ENCODE results near the gene TNFSF4. TPM values are rescaled to one million over a fixed set of nuclear protein-coding genes. Genes with fewer than 3 reads are reported as not detected.

TNFSF4 gene
- polyA plus RNA-seq, 1 donor from 2014 or later = 1.0 TPM

GRCh38 chr1:173153503-173153902 is 53.6 kb downstream of the TNFSF4 start:
- no peak overlapping the region for H3K9ac ChIP-seq (ENCODE audit: low read length)
- no peak overlapping the region for H3K4me2 ChIP-seq (ENCODE audit: low read length)
- no peaks in the 10 kb centered on the region for H3K9me2 ChIP-seq (ENCODE audit: insufficient read depth, low read length)
- TF ChIP-seq RAD21 (conservative IDR thresholded peaks at IDR 0.05) (no peak), TAF1 (IDR thresholded peaks at IDR 0.05; ENCODE audit: low read depth) (no peak), EZH2 (IDR thresholded peaks at IDR 0.05; ENCODE audit: borderline replicate concordance, insufficient read depth, low read length, poor library complexity, severe bottlenecking) (no peak), REST (IDR thresholded peaks at IDR 0.05; ENCODE audit: borderline replicate concordance) (no peak), EP300 (conservative IDR thresholded peaks at IDR 0.05; ENCODE audit: poor library complexity, severe bottlenecking) (no peak), POLR2AphosphoS5 (IDR thresholded peaks at IDR 0.05) (no peak), SMC3 (conservative IDR thresholded peaks at IDR 0.05; ENCODE audit: poor library complexity) (no peak), CTCF (IDR thresholded peaks at IDR 0.05; ENCODE audit: poor library complexity, severe bottlenecking) (no peak), MXI1 (conservative IDR thresholded peaks at IDR 0.05; ENCODE audit: poor library complexity, severe bottlenecking) (no peak)
- H3K79me2 ChIP-seq (replicated peaks; ENCODE audit: insufficient read depth, low read length) = no peaks in the 10 kb centered on the region
- no peak overlapping the region for H3K4me3 ChIP-seq (ENCODE audit: low read length)
- no peak overlapping the region for H3K27ac ChIP-seq (ENCODE audit: low read length)
- H3K9me3 ChIP-seq (ENCODE audit: low read length) = no peaks in the 10 kb centered on the region
- no peak overlapping the region for H2AFZ ChIP-seq (ENCODE audit: low read depth, low read length)
- H4K20me1 ChIP-seq (ENCODE audit: insufficient read depth) = no peaks in the 10 kb centered on the region
- H3K36me3 ChIP-seq (ENCODE audit: insufficient read depth, low read length) = no peaks in the 10 kb centered on the region
- H3F3A ChIP-seq (ENCODE audit: insufficient read depth, low read length, poor library complexity, severe bottlenecking) = no peaks in the 10 kb centered on the region
- no peaks in the 10 kb centered on the region for H3K27me3 ChIP-seq (ENCODE audit: insufficient read depth, low read depth, low read length)

GRCh38 chr1:173152598-173152997 is 54.5 kb downstream of the TNFSF4 start:
- H4K20me1 ChIP-seq (ENCODE audit: insufficient read depth) = no peaks in the 10 kb centered on the region
- H3K9me2 ChIP-seq (ENCODE audit: insufficient read depth, low read length) = no peaks in the 10 kb centered on the region
- no peak overlapping the region for H2AFZ ChIP-seq (ENCODE audit: low read depth, low read length)
- H3K9ac ChIP-seq (ENCODE audit: low read length) = no peak overlapping the region
- no peak overlapping the region for H3K4me2 ChIP-seq (ENCODE audit: low read length)
- H3F3A ChIP-seq (ENCODE audit: insufficient read depth, low read length, poor library complexity, severe bottlenecking) = no peaks in the 10 kb centered on the region
- TF ChIP-seq EZH2 (IDR thresholded peaks at IDR 0.05; ENCODE audit: borderline replicate concordance, insufficient read depth, low read length, poor library complexity, severe bottlenecking) (no peak), REST (IDR thresholded peaks at IDR 0.05; ENCODE audit: borderline replicate concordance) (no peak), CTCF (IDR thresholded peaks at IDR 0.05; ENCODE audit: poor library complexity, severe bottlenecking) (no peak), POLR2AphosphoS5 (IDR thresholded peaks at IDR 0.05) (no peak), RAD21 (conservative IDR thresholded peaks at IDR 0.05) (no peak), EP300 (conservative IDR thresholded peaks at IDR 0.05; ENCODE audit: poor library complexity, severe bottlenecking) (no peak), MXI1 (conservative IDR thresholded peaks at IDR 0.05; ENCODE audit: poor library complexity, severe bottlenecking) (no peak)
- no peaks in the 10 kb centered on the region for H3K9me3 ChIP-seq (ENCODE audit: low read length)
- no peaks in the 10 kb centered on the region for H3K36me3 ChIP-seq (ENCODE audit: insufficient read depth, low read length)
- no peak overlapping the region for H3K27ac ChIP-seq (ENCODE audit: low read length)
- H3K79me2 ChIP-seq (replicated peaks; ENCODE audit: insufficient read depth, low read length) = no peaks in the 10 kb centered on the region
- no peak overlapping the region for H3K4me3 ChIP-seq (ENCODE audit: low read length)
- no peaks in the 10 kb centered on the region for H3K27me3 ChIP-seq (ENCODE audit: insufficient read depth, low read depth, low read length)
